Activated CD4-positive, alpha-beta T cell treated with anti-CD3 and anti-CD28 coated beads, Interleukin-2, amount 50 U/mL, for 1 hour (primary cell): ENCODE measurements around the gene MCTP1.
"Not testable (repeated sequence)": the region's sequence is repeated elsewhere in the genome, so short reads cannot be mapped to it uniquely, and the experiment has no call there.

Source experiments
- DNase-seq: peaks from one replicate; pipeline ENCODE4 v3.0.0-alpha.2; 2020

Gene MCTP1

GRCh38 chr5:95244479-95244878, 40.4 kb downstream of the MCTP1 start:
- no peak for DNase-seq

- DNase-seq, result no peak
Observed at GRCh38 chr5:95241635-95242034, 43.3 kb downstream of the MCTP1 start.

GRCh38 chr5:95241161-95241560, 43.7 kb downstream of the MCTP1 start:
- DNase-seq, result no peak

GRCh38 chr5:95238560-95239325, 46.2 kb downstream of the MCTP1 start:
- no peak for DNase-seq

- DNase-seq, result no peak
Observed at GRCh38 chr5:95237324-95237723, 47.6 kb downstream of the MCTP1 start.

GRCh38 chr5:95235439-95235982, 49.4 kb downstream of the MCTP1 start:
- DNase-seq, result no peak

GRCh38 chr5:95229646-95230045, 55.2 kb downstream of the MCTP1 start:
- no peak for DNase-seq

- DNase-seq, result no peak
Observed at GRCh38 chr5:95224701-95225459, 60.0 kb downstream of the MCTP1 start.

GRCh38 chr5:95223566-95224258, 61.2 kb downstream of the MCTP1 start:
- DNase-seq, result no peak

GRCh38 chr5:95222836-95223235, 62.1 kb downstream of the MCTP1 start:
- DNase-seq, result no peak

GRCh38 chr5:95221234-95221633, 63.7 kb downstream of the MCTP1 start:
- no peak for DNase-seq

GRCh38 chr5:95220381-95220780, 64.5 kb downstream of the MCTP1 start:
- no peak for DNase-seq

GRCh38 chr5:95219411-95219810, 65.5 kb downstream of the MCTP1 start:
- no peak for DNase-seq

GRCh38 chr5:95217881-95218280, 67.0 kb downstream of the MCTP1 start:
- DNase-seq, result no peak

- DNase-seq, result no peak
Observed at GRCh38 chr5:95217351-95217750, 67.5 kb downstream of the MCTP1 start.

- no peak for DNase-seq
Observed at GRCh38 chr5:95216136-95216955, 68.5 kb downstream of the MCTP1 start.

GRCh38 chr5:95207811-95208210, 77.1 kb downstream of the MCTP1 start:
- DNase-seq, result not testable (repeated sequence)

- DNase-seq, result no peak
Observed at GRCh38 chr5:95194856-95195255, 90.0 kb downstream of the MCTP1 start.

GRCh38 chr5:95191330-95191729, 93.6 kb downstream of the MCTP1 start:
- no peak for DNase-seq

GRCh38 chr5:95184924-95185323, 100.0 kb downstream of the MCTP1 start:
- no peak for DNase-seq

- no peak for DNase-seq
Observed at GRCh38 chr5:95181644-95182043, 103.2 kb downstream of the MCTP1 start.

- DNase-seq, result no peak
Observed at GRCh38 chr5:95178046-95178651, 106.7 kb downstream of the MCTP1 start.
